Sigmoid colon (tissue), 7 donors: ENCODE measurements around the gene SURF1. TPM values are rescaled to one million over a fixed set of nuclear protein-coding genes. Genes with fewer than 3 reads are reported as not detected.
A peak's percentile ranks its signal among the peaks of the same experiment; 100 is the strongest.

Experiments used
- DNase-seq: peaks from one replicate; pipeline ENCODE4 v3.0.0-alpha.2; 2019
- H3K27ac ChIP-seq, 4 donors: fragments of 200-600 bp; sonication (generic); one replicate each; pipeline ENCODE4 v1.5.1; 2016 to 2019; ENCODE audit warnings: mild to moderate bottlenecking in 1 of 4
- H3K27me3 ChIP-seq, 3 donors: fragments of 200-600 bp; sonication (generic); one replicate each; pipeline ENCODE4 v1.5.1; 2019; ENCODE audit warnings: mild to moderate bottlenecking in 1 of 3
- H3K36me3 ChIP-seq, 4 donors: fragments of 200-600 bp; sonication (generic); one replicate each; pipeline ENCODE4 v1.5.1; 2016 to 2019
- H3K4me1 ChIP-seq, 4 donors: fragments of 200-600 bp; sonication (generic); one replicate each; pipeline ENCODE4 v1.5.1; 2017 to 2019
- H3K4me3 ChIP-seq, 4 donors: fragments of 200-600 bp; sonication (generic); one replicate each; pipeline ENCODE4 v1.5.1; 2017 to 2019; ENCODE audit warnings: mild to moderate bottlenecking in 2 of 4, moderate library complexity in 1 of 4
- H3K9me3 ChIP-seq, 4 donors: fragments of 200-600 bp in 3 of 4; sonication (generic) in 3 of 4; one replicate each; pipeline versions ENCODE4 v1.5.1 to v1.6.1; 2013 to 2019
- CTCF ChIP-seq, 4 experiments: fragments of 450-650 bp in 3 of 4; fragments of 200-600 bp in 1 of 4; IDR thresholded peaks; one replicate each; pipeline ENCODE4 v1.5.1; 2016 to 2019; ENCODE audit warnings: antibody characterized with exemption in 4 of 4, mild to moderate bottlenecking in 3 of 4, moderate library complexity in 2 of 4
- EP300 ChIP-seq, 4 donors: sonication (generic); formaldehyde crosslinking; IDR thresholded peaks; one replicate each; pipeline ENCODE4 v1.6.1; 2017; ENCODE audit warnings: antibody characterized with exemption in 4 of 4
- POLR2A ChIP-seq, 2 donors: fragments of 450-650 bp; IDR thresholded peaks; one replicate each; pipeline ENCODE4 v1.6.1; 2016; ENCODE audit warnings: antibody characterized with exemption in 2 of 2, mild to moderate bottlenecking in 2 of 2, moderate library complexity in 2 of 2
- POLR2AphosphoS5 ChIP-seq, 4 donors: sonication (generic); formaldehyde crosslinking; IDR thresholded peaks; one replicate each; pipeline ENCODE4 v1.6.1; 2017; ENCODE audit warnings: antibody characterized with exemption in 4 of 4
- WGBS, 2 donors: extraction: QIAGEN DNeasy Blood & Tissue Kit; methylation state at CpG; one replicate each; pipeline ENCODE4 v1.1.7; 2013; 5-methylcytosine and 5-hydroxymethylcytosine counted together
- intact Hi-C: fragments of 100-400 bp; cut with DNase I; formaldehyde crosslinking; loops from one replicate; pipeline ENCODE4 v1.15.1; 2023
- polyA plus RNA-seq, 3 donors: library from polyadenylated mRNA; stranded (reverse); fragments of 200-250 nt; gene quantifications; one replicate each; pipeline ENCODE4 v1.2.3, GENCODE V29; 2013
- total RNA-seq, 4 donors: library from RNA; depleted of rRNA; stranded (reverse); fragments of >200 nt; gene quantifications; one replicate each; pipeline ENCODE4 v1.1.0, GENCODE V29; 2016
- donor health status: healthy with polysubstance abuse.
- donor health status: Bipolar disorder and iron deficiency.
- donor health status: healthy.

The SURF1 gene
- total and polyA plus RNA-seq, 7 donors: 33.8 to 98.7 (median 59.0) TPM

GRCh38 chr9:133347515-133347984 lies 8.7 kb downstream of the SURF1 start:
- Histone ChIP-seq H3K4me1 (peaks cover 0 to 31% (median 27%) of the 10 kb centered on the region in 4 donors), H3K4me3 (peak overlapping the region; percentile 78 to 96 (median 88)), H3K27me3 (no peaks in the 10 kb centered on the region), H3K9me3 (no peaks in the 10 kb centered on the region), H3K36me3 (peaks cover 41 to 69% (median 57%) of the 10 kb centered on the region in 4 donors), H3K27ac (peak overlapping the region; percentile 90 to 93 (median 92))
- intact Hi-C loops: loop anchor here (5.0 kb wide), 1 partner anchor 115 kb away; no protein-coding TSS in a partner anchor
- TF ChIP-seq EP300 (IDR thresholded peaks at IDR 0.05) (no peak), POLR2A (IDR thresholded peaks at IDR 0.05) (no peak), CTCF (IDR thresholded peaks at IDR 0.05) (no peak), POLR2AphosphoS5 (IDR thresholded peaks at IDR 0.05) (no peak)
- no peak for DNase-seq
- WGBS, 2 donors: 0% methylated on average over 39 to 41 of the region's 41 CpGs

- no peaks in the 10 kb centered on the region for H3K9me3 ChIP-seq
- peak overlapping the region; percentile 78 to 96 (median 88) for H3K4me3 ChIP-seq
- intact Hi-C loops: loop anchor here (5.0 kb wide), 1 partner anchor 116 kb away; no protein-coding TSS in a partner anchor
- TF ChIP-seq CTCF (IDR thresholded peaks at IDR 0.05) (no peak), EP300 (IDR thresholded peaks at IDR 0.05) (no peak), POLR2AphosphoS5 (IDR thresholded peaks at IDR 0.05) (no peak), POLR2A (IDR thresholded peaks at IDR 0.05) (no peak)
- peaks cover 46 to 69% (median 57%) of the 10 kb centered on the region in 4 donors for H3K36me3 ChIP-seq
- peak overlapping the region; percentile 90 to 93 (median 92) for H3K27ac ChIP-seq
- H3K4me1 ChIP-seq: peaks cover 0 to 31% (median 27%) of the 10 kb centered on the region in 4 donors
- WGBS, 2 donors: 79 to 80% methylated on average over 15 of the region's 15 CpGs
- no peak for DNase-seq
- no peaks in the 10 kb centered on the region for H3K27me3 ChIP-seq
These were observed 10.1 kb downstream of the SURF1 start for GRCh38 chr9:133346021-133346785.

- Histone ChIP-seq H3K27me3 (no peaks in the 10 kb centered on the region), H3K4me1 (peaks cover 0 to 31% (median 27%) of the 10 kb centered on the region in 4 donors), H3K4me3 (no peak overlapping the region), H3K27ac (peak overlapping the region in 2 of 4 donors; percentile 93), H3K36me3 (peaks cover 45 to 69% (median 56%) of the 10 kb centered on the region in 4 donors), H3K9me3 (no peaks in the 10 kb centered on the region)
- TF ChIP-seq POLR2AphosphoS5 (IDR thresholded peaks at IDR 0.05) (no peak), POLR2A (IDR thresholded peaks at IDR 0.05) (no peak), EP300 (IDR thresholded peaks at IDR 0.05) (no peak), CTCF (IDR thresholded peaks at IDR 0.05) (no peak)
- WGBS, 2 donors: 95 to 96% methylated on average over 6 of the region's 6 CpGs
- intact Hi-C loops: loop anchor here (5.0 kb wide), 1 partner anchor 117 kb away; no protein-coding TSS in a partner anchor
- no peak for DNase-seq
These were observed 10.7 kb downstream of the SURF1 start for GRCh38 chr9:133345596-133345995.

- H3K4me1 ChIP-seq: peaks cover 0 to 31% (median 26%) of the 10 kb centered on the region in 4 donors
- H3K27me3 ChIP-seq: no peaks in the 10 kb centered on the region
- H3K4me3 ChIP-seq: no peak overlapping the region
- intact Hi-C loops: loop anchor here (5.0 kb wide), 1 partner anchor 117 kb away; no protein-coding TSS in a partner anchor
- no peak for TF ChIP-seq CTCF (IDR thresholded peaks at IDR 0.05)
- TF ChIP-seq POLR2AphosphoS5 (IDR thresholded peaks at IDR 0.05): no peak
- no peak for TF ChIP-seq POLR2A (IDR thresholded peaks at IDR 0.05)
- no peak for TF ChIP-seq EP300 (IDR thresholded peaks at IDR 0.05)
- WGBS, 2 donors: 95% methylated on average over 12 of the region's 12 CpGs
- no peaks in the 10 kb centered on the region for H3K9me3 ChIP-seq
- no peak overlapping the region for H3K27ac ChIP-seq
- H3K36me3 ChIP-seq: peaks cover 41 to 69% (median 52%) of the 10 kb centered on the region in 4 donors
- no peak for DNase-seq
These were observed 11.3 kb downstream of the SURF1 start for GRCh38 chr9:133344979-133345378.
